HG02759 (cell line): ENCODE measurements around the gene XPOT.
"Not testable (repeated sequence)": the region's sequence is repeated elsewhere in the genome, so short reads cannot be mapped to it uniquely, and the experiment has no call there.

Experiments used
- ATAC-seq: cut with Tn5 transposase; IDR thresholded peaks from one replicate; pipeline ENCODE4 v1.9.1; 2021; ENCODE audit warnings: mild to moderate bottlenecking, moderate library complexity; ENCODE audit not compliant: unreplicated experiment

The XPOT gene, protein sequence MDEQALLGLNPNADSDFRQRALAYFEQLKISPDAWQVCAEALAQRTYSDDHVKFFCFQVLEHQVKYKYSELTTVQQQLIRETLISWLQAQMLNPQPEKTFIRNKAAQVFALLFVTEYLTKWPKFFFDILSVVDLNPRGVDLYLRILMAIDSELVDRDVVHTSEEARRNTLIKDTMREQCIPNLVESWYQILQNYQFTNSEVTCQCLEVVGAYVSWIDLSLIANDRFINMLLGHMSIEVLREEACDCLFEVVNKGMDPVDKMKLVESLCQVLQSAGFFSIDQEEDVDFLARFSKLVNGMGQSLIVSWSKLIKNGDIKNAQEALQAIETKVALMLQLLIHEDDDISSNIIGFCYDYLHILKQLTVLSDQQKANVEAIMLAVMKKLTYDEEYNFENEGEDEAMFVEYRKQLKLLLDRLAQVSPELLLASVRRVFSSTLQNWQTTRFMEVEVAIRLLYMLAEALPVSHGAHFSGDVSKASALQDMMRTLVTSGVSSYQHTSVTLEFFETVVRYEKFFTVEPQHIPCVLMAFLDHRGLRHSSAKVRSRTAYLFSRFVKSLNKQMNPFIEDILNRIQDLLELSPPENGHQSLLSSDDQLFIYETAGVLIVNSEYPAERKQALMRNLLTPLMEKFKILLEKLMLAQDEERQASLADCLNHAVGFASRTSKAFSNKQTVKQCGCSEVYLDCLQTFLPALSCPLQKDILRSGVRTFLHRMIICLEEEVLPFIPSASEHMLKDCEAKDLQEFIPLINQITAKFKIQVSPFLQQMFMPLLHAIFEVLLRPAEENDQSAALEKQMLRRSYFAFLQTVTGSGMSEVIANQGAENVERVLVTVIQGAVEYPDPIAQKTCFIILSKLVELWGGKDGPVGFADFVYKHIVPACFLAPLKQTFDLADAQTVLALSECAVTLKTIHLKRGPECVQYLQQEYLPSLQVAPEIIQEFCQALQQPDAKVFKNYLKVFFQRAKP

DNA sequence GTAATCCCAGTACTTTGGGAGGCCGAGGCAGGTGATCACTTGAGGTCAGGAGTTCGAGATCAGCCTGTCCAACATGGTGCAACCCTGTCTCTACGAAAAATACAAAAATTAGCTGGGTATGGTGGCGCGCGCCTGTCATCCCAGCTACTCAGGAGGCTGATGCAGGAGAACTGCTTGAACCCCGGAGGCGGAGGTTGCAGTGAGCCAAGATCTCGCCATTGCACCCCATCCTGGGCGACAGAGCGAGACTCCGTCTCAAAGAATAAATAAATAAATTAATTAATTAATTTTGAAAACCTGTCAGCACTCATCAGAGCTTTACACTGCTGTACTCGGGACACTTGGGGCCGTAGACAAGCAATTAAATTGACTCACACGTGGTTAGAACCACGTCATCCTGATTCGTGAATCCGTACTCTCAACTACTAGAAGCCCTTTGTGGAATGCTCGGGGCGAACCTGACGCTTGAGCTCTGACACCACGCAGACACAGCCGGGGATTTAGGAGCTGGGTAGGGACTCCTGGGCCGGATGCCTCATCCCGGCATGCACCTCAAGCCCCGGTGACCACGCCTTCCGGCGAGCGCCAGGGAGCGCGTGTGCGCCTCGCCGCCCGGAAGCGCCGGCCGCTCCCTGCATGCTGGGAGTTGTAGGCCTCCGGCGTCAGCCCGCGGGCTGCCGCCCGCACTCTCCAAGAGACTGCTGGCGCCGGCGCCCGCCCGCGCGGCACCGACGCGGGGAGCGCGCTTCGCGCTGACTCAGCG is at the start of gene XPOT:
Gene XPOT (plus strand): TSS at position 686 of the 763 bp plus-strand sequence. CDS start 5,644 bp downstream, outside the sequence.
- ATAC-seq = peak; percentile 96

DNA sequence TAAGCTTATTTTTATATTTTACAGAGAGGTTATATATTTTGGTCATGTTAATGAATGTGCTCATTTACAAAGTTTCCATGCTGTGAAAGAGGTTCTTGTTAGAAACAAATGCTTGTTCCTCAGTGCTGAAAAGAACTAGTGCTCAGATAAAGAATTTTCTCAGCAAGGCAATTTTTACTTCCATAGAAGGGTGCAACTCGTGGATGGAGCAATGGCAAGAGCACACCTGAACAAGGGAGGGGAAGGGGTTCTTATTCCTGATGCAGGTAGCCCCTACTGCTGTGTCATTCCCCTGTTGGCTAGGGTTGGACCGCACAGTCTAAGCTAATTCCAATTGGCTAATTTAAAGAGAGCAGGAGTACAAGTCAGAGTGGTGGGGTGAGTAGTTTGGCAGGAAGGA is 48.0 kb upstream of the XPOT start:
- not testable (repeated sequence) for ATAC-seq

DNA sequence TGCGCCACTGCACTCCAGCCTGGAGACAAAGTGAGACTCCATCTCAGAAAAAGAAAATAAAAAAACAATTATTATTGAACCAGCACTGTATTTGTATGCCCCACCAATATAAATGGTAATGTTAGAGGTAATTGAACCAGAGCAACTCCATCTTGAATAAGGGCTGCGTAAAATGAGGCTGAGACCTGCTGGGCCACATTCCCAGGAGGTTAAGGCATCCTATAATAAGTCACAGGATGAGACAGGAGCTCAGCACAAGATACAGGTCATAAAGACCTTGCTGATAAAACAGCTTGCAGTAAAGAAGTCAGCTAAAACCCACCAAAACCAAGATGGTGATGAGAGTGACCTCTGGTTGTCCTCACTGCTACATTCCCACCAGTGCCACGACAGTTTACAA is 43.0 kb upstream of the XPOT start:
- not testable (repeated sequence) for ATAC-seq

DNA sequence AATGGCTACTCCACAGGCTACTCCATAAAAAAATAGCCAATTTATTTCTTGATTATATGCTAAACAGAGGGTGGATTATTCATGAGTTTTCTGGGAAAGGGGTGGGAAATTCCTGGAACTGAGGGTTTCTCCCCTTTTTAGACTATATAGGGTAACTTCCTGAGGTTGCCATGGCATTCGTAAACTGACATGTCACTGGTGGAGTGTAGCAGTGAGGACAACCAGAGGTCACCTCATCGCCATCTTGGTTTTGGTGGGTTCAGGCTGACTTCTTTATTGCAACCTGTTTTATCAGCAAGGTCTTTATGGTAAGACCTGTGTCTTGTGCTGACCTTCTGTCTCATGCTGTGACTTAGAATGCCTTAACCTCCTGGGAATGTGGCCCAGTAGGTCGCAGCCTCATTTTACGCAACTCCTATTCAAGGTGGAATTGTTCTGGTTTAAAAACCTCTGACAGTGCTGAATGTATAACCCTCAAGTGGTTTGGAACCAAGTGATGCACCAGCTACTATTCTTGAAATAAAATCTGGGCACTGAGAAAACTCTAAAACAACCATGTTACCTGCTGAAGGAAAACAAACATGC is 41.4 kb upstream of the XPOT start:
- ATAC-seq = no peak

DNA sequence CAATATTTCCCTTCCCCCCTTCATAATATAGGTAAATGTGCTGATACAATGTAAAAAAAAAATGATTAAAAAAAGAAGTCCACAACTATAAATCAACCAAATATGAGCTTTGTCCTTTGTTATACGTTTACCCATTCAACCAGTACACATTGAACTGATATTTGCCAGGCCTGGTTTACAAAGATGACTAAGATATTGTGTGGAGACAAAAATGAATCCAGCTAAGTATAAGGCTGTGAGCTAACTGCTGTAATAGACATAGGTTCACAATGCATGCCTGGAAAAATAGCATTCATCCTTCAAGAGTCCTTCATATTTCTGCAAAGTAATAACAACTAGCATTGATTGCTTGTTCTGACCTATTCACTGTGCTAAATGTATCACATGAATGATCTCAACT is 20.5 kb upstream of the XPOT start:
- no peak for ATAC-seq

DNA sequence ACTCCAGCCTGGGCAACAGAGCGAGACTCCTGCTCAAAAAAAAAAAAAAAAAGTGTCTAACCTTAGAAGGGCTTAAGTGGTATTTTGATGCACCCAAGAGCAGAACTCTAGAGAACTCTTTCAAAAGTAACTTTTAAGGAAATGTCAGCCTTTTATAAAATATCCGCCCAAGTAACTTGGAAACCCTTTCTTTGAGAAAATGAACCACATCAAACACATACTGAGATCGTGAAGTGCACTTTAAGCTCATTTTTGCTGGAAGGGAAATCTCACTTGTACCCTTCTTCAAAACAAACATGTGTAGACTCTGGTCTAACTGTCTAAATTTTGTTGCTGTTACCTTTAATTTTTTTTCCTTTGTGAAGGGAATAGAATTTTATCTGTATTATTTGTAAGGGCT is 19.2 kb upstream of the XPOT start:
- ATAC-seq = no peak

DNA sequence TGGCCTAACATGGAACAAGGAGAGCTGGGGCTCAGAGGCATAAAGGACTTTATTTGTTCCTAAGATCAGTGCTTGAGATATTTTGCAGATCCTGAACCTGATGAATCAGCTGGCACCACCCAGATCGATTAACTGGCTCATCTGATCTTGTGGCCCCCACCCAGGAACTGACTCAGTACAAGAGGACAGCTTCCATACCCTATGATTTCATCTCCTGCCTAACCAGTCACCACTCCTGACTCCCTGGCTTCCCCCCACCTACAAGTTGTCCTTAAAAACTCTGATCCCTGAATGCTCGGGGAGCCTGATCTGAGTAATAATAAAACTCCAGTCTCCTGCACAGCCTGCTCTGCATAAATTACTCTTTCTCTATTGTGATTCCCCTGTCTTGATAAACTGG is 18.7 kb upstream of the XPOT start:
- no peak for ATAC-seq

DNA sequence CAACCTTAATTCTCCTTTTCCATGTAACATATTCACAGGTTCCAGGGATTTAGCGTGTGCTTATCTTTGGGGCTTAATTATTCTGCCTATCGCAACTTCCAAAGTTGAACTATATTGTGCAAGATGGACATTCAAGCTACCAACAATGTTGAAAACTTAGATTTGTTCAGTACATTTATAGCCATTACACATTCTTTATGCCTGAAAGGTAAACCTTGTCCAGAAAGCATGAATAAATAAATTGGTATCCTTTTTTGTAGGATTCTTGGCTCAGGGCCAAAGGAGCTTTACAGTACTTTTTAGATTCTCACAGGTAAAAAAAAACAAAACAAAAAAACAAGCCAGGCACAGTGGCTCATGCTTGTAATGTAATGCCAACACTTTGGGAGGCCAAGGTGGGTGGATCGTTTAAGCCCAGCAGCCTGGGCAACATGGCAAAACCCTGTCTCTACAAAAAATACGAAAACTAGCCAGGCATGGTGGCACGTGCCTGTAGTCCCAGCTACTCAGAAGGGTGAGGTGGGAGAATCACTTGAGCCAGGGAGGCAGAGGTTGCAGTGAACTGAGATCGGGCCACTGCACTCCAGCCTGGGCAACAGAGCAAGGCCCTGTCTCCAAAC is 16.9 kb upstream of the XPOT start:
- ATAC-seq = no peak

DNA sequence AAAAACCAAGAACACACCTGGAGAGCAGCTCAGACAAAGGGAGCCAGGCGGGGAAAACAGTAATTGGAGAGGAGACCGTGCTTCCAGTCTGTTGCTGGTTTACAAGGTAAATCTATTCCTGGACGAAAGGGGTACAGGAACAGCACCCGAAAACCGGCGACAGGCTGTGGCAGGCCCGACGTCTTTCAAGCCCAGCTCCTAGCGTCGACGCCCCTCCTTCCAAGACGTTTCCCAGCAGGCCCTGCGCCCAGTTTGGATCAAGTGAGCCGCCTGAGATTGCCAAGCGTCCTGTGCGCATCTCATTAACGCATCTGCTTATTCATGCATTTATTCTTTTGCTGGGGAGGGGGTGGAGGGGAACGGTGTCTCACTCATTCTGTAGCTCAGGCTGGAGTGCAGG is 15.0 kb upstream of the XPOT start:
- ATAC-seq = no peak

DNA sequence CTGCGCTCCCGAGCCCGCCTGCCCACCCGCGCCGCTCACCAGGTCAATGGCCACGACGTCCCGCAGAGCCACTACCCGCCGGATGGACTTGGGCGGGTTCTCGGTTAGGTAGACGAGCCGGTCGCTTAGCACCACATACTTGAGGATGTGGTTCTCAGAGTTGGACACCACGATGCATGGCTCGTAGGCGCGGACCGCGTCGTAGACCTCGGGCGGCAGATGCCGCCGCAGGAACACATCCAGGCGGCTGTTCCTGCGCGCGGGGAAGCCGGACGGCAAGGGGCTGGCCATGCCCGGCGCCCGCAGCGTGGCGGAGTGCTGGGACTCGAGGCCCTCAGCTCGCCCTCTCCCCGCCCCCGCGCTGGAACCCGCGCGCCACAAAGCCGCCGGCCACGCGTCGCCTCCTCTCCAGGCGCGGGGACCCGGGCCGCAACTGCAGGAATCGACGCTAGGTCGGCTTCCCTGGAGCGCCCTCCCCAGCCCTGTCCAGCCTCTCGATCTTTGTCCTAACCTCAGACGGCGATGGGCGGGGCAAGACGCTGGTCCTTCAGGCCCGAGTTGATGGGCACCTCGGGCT is 13.8 kb upstream of the XPOT start, which contains the start of gene C12orf56:
Gene C12orf56 (minus strand): TSS at position 484 of the 577 bp plus-strand sequence. CDS start 193 bp downstream, at position 291.
- no peak for ATAC-seq

DNA sequence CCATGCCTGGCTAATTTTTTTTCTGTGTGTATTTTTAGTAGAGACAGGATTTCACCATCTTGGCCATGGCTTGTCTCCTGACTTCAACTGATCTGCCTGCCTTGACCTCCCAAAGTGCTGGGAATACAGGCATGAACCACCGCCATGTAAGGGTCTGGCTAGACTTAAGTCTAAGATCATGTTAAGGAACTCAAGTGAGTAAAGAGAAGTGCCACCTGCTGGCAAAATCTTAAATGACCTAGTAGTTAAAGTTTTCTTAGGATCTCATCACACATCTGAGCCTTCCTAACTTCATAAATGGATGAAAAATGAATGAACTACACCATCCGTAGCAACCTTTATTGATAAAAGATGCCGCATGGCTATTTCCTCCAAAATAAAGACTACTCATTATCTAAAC is 12.0 kb upstream of the XPOT start:
- ATAC-seq = peak; percentile 61

DNA sequence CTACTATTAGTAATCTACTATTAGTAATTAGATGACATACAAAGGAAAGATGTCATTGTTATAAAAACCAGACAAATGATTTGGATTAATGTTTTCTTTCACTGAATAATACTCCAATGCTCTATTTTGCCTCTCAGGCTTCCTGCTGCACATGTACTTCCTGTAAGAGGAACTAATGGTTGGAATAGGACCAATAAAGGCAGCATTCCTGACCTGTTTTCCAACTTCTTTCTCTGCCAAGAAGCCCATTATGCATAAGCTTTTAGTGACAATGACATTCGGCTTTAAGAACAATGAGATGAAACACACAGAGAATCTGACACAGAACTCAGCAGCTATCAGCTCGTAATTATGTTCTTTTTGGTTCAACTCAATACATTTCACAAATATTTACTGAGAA is 8.5 kb upstream of the XPOT start:
- ATAC-seq = no peak

DNA sequence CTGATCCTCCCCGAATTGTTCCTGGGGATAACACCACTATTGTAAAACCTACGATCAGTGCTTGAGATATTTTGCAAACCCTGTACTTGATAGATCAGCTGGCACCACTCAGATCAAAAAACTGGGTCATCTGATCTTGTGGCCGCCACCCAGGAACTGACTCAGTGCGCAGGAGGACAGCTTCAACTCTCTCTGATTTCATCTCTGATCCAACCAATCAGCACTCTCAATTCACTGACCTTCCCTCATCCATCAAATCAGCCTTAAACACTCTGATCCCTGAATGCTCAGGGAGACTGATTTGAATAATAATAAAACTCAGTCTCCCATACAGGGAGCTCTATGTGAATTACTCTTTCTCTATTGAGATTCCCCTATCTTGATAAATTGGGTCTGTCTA is 4.2 kb upstream of the XPOT start:
- no peak for ATAC-seq

DNA sequence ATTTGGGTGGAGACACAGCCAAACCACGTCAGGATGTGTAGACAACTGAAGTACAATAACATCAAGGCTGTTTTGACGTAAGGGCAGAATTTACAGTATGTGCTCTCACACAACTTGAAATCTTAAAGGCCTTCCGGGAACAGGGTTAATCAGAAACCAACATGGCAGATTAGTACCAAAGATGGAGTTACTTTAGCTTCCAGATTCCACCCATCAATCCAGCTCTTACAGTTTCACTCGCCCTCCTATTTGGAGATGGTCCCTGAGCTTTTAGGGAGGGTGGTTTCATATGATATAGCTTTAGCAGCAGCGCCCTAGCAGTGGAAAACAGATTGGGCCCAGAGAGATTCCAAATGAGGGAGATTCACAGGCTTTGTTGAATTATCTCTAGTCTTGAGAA is 2.0 kb upstream of the XPOT start:
- ATAC-seq = no peak

DNA sequence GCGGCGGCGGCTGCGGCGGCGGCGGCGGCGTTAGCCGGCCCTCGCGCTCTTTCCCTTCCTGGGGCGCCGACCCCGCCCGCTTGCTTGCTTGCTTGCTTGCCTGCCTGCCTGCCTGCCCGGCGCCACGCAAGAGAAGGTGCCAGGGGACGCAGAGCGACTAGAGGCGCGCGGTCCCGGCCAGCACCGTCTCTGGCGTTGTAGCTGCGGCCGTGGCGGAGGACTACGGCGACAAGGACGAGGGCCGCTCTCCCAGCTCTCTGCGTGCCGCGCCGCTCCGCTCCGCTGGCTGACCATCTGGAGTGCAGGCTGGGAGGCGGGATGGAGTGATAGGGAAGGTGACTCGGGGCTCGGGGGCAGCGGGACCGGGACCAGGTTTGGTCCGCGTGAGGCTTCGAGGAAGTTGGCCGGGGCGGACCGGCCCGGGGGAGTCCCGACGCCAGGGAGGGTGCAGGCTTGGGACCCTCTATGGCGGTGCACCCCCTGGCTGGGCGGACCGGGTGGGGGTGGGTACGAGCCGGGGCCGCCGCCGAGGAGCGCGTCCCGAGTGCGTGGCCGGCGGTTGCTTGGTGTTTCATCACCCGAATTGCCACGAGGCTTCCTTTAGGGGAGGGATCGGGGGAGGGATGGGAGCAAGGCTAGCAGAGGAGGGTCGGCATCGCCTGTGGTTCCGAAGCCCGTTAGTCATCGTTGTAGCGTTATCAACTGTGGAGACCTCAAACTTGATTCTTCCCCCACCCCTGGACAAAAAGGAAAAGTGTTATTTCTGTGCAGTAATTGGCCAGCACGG is 471 bp downstream of the XPOT start:
- ATAC-seq = peak; percentile 33

DNA sequence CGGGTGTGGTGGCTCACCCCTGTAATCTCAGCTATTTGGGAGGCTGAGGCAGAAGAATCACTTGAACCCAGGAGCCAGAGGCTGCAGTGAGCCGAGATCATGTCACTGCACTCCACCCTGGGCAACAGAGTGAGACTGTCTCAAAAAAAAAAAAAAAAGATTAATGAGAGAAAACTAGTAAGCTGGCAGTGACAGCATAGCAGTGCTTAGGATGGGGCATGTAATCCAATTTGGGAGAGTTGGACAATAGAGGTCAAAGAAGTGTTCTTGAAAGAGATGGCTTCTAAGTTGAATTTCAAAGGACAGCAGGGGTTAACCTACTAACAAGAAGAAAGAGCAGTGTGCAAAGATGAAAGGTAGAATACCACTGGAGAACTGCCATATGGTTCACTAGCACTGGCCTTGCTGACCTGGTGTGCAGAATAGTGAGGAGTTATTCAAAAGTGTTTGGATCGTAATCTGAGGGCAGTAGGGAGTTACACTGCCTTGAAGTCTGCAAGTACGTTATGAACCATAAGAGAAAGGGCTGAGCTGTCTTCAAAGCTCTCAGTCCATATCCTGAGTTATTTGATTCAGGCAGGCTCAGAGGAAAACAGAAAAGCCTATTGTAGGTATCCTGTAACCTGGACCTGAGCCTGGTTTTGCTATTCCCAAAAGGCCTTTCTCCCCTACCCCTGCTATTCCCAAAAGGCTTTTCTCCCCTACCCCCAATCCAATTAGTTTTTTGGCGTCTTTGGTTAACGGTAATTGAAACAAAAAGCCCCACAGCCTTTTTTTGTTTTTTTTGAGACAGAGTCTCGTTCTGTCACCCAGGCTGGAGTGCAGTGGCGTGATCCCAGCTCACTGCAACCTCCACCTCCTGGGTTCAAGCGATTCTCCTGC is 3.4 kb downstream of the XPOT start:
- no peak for ATAC-seq

DNA sequence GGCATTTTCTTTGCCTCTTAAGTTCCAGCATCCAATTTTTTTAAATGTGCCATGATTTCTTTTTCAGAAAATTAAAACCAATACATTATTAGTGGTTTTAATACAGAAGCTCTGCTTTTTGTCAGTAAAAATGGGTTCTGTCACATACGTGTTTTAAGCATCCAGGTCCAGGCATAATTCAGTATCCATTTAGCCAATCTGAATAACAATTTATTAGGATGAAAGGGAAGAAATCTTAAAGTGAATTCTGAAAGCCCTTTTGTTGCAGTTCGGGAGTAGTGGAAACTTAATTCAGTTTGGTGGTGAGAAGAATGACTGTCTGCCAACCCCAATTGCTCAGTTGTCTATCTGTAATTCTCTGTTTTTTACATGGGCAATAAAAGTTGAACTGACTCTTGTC is 7.2 kb downstream of the XPOT start:
- no peak for ATAC-seq

DNA sequence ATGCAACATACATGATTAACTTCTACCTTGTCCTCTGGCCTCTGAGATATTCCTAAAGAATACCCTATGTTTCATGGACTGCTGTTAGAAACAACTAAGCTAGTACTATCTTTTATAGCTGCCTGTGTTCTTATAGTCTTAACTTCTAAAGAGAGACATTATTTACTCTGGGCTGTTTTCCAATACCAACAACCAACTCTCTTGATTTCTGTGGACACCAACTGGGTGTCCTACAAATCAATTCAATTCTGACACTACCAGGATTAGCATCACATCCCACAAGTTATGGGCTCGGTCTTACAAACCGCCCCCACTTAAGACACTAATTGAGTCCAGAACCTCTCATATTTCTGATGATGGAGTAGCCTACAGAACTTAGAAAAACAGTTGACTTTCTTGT is 8.3 kb downstream of the XPOT start:
- ATAC-seq = no peak
